ENCODE results near the gene PARN.

DNA sequence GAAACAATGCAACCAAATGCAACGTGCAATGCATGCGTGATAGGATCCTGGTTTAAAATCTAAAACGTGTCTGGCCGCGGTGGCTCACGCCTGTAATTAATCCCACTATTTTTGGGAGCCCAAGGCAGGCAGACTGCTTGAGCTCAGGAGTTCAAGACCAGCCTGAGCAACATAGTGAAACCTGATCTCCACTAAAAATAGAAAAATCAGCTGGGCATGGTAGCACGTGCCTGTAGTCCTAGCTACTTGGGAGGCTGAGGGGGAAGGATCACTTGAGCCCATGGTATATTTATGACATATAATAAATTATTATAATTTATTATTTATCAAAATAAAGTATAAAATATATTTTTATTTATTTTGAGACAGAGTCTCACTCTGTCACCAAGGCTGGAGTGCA lies 241.8 kb downstream of the PARN start:
- TF ChIP-seq, protein P1, sequence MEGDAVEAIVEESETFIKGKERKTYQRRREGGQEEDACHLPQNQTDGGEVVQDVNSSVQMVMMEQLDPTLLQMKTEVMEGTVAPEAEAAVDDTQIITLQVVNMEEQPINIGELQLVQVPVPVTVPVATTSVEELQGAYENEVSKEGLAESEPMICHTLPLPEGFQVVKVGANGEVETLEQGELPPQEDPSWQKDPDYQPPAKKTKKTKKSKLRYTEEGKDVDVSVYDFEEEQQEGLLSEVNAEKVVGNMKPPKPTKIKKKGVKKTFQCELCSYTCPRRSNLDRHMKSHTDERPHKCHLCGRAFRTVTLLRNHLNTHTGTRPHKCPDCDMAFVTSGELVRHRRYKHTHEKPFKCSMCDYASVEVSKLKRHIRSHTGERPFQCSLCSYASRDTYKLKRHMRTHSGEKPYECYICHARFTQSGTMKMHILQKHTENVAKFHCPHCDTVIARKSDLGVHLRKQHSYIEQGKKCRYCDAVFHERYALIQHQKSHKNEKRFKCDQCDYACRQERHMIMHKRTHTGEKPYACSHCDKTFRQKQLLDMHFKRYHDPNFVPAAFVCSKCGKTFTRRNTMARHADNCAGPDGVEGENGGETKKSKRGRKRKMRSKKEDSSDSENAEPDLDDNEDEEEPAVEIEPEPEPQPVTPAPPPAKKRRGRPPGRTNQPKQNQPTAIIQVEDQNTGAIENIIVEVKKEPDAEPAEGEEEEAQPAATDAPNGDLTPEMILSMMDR (IDR thresholded peaks at IDR 0.05), result no peak
- TF ChIP-seq POLR2A (IDR thresholded peaks at IDR 0.05), result no peak
